K562 (cell line): ENCODE results near the gene SERPINB12. TPM values are rescaled to one million over a fixed set of nuclear protein-coding genes. Genes with fewer than 3 reads are reported as not detected.
A peak's percentile ranks its signal among the peaks of the same experiment; 100 is the strongest.

Experiments used
- ATAC-seq: fragments of 200-7000 bp; cut with Tn5 transposase; 3 replicates; pipeline ENCODE4 v1.9.1; 2020; ENCODE audit warnings: moderate library complexity
- BruUV-seq: library from RNA; stranded (reverse); fragments of 400-500 nt; replicated peaks from 2 replicates; lab custom pipeline; 2021; lab: Mats Ljungman, UMichigan
- CTCF ChIA-PET: fragments of 300-600 bp; formaldehyde crosslinking; extraction: SDS; loops from one replicate; lab custom pipeline; 2021; ENCODE audit warnings: low intra/inter-chr PET ratio; lab: Yijun Ruan, JAX
- POLR2A ChIA-PET: fragments of 300-600, 350-650 bp; sonication (Branson Sonifier 250); formaldehyde crosslinking; extraction: SDS; loops from one replicate; lab custom pipeline; 2021; ENCODE audit warnings: antibody characterized with exemption, inconsistent platforms; lab: Yijun Ruan, JAX
- DNase-seq, 4 experiments: peaks; one replicate each; pipeline versions ENCODE4 v3.0.0 to v3.0.0-alpha.2; 2011 to 2018; ENCODE audit warnings: low spot score in 3 of 4, mixed read lengths in 3 of 4; ENCODE audit errors: extremely low read depth in 1 of 4
- FAIRE-seq: peaks from 2 replicates; lab custom pipeline; 2011; peaks lifted over from hg19 to GRCh38; lab: Jason Lieb, UNC
- H2AFZ ChIP-seq: 2 replicates; pipeline ENCODE4 v1.6.0; 2011; ENCODE audit warnings: low read depth, low read length, control low read depth, inconsistent platforms
- H3K27ac ChIP-seq: fragments of 200-600 bp; 3 replicates; pipeline ENCODE4 v1.8.0; 2011; ENCODE audit warnings: low read depth, mild to moderate bottlenecking, control low read depth, inconsistent platforms, low read length, moderate library complexity, mixed read lengths; ENCODE audit errors: extremely low read depth
- H3K27me3 ChIP-seq, 2 experiments: fragments of 300-600 bp in 1 of 2; 2 replicates in 1 of 2; 3 replicates in 1 of 2; pipeline versions ENCODE4 v1.6.0 to v1.8.0; 2011; ENCODE audit warnings: inconsistent platforms in 2 of 2, low read length in 2 of 2, mild to moderate bottlenecking in 1 of 2, mixed read lengths in 1 of 2, moderate library complexity in 1 of 2; ENCODE audit not compliant: control insufficient read depth in 2 of 2, insufficient read depth in 2 of 2
- H3K36me3 ChIP-seq: fragments of 300-600 bp; 3 replicates; pipeline ENCODE4 v1.8.0; 2011; ENCODE audit warnings: mild to moderate bottlenecking, low read length, inconsistent platforms; ENCODE audit not compliant: control insufficient read depth, insufficient read depth
- H3K4me1 ChIP-seq, 2 experiments: fragments of 200-600 bp in 1 of 2; replicated peaks in 1 of 2; 2 replicates in 1 of 2; 3 replicates in 1 of 2; pipeline versions ENCODE4 v1.5.1 to v1.8.0; 2011; ENCODE audit warnings: inconsistent platforms in 2 of 2, low read length in 2 of 2, mild to moderate bottlenecking in 1 of 2, mixed read lengths in 1 of 2, moderate library complexity in 1 of 2; ENCODE audit not compliant: control insufficient read depth in 2 of 2, insufficient read depth in 2 of 2
- H3K4me2 ChIP-seq: 2 replicates; pipeline ENCODE4 v1.6.1; 2011; ENCODE audit warnings: low read length, control low read depth, inconsistent platforms, mixed read lengths; ENCODE audit not compliant: insufficient read depth
- H3K4me3 ChIP-seq: fragments of 200-600 bp; sonication (generic), shearing (Covaris generic); 2 replicates; pipeline ENCODE4 v1.5.1; 2016; ENCODE audit warnings: control low read depth, inconsistent platforms
- H3K79me2 ChIP-seq: fragments of 200-600 bp; 3 replicates; pipeline ENCODE4 v1.8.0; 2011; ENCODE audit warnings: low read length, inconsistent platforms; ENCODE audit not compliant: control insufficient read depth, insufficient read depth
- H3K9ac ChIP-seq, 2 experiments: 2 replicates each; pipeline versions ENCODE4 v1.6.0 to v1.6.1; 2011; ENCODE audit warnings: low read depth in 2 of 2, low read length in 2 of 2, control low read depth in 1 of 2, inconsistent platforms in 1 of 2, mild to moderate bottlenecking in 1 of 2, mixed read lengths in 1 of 2; ENCODE audit not compliant: insufficient read depth in 1 of 2
- H3K9me1 ChIP-seq: one replicate; pipeline ENCODE4 v1.6.0; 2011; ENCODE audit warnings: inconsistent platforms, mild to moderate bottlenecking, low read length, moderate library complexity; ENCODE audit not compliant: control insufficient read depth, insufficient read depth
- H3K9me3 ChIP-seq: replicated peaks from 2 replicates; pipeline ENCODE4 v1.5.1; 2011; ENCODE audit warnings: low read depth, low read length, inconsistent platforms; ENCODE audit not compliant: control insufficient read depth, insufficient read depth
- H4K20me1 ChIP-seq: replicated peaks from 2 replicates; pipeline ENCODE4 v1.6.1; 2011; ENCODE audit warnings: low read length, inconsistent platforms, mixed read lengths; ENCODE audit not compliant: control insufficient read depth, insufficient read depth
- FOXP4 ChIP-seq: sonication (generic); formaldehyde crosslinking; IDR thresholded peaks from 2 replicates; pipeline ENCODE4 v1.8.0; 2022; ENCODE audit warnings: mild to moderate bottlenecking, missing genetic modification reagents, borderline replicate concordance
- MEIS2 ChIP-seq: fragments of 450-650 bp; IDR thresholded peaks from 2 replicates; pipeline ENCODE4 v1.6.1; 2014; ENCODE audit warnings: mild to moderate bottlenecking; ENCODE audit not compliant: partially characterized antibody
- whole genome bisulfite sequencing: fragments of 100-300 bp; shearing (Covaris generic); methylation state at CpG from one replicate; pipeline ENCODE4 v1.1.6; 2016; ENCODE audit warnings: low coverage, mixed read lengths; ENCODE audit not compliant: insufficient coverage; ENCODE audit errors: missing lambda C conversion rate; 5-methylcytosine and 5-hydroxymethylcytosine counted together
- in situ Hi-C: fragments of 300-500 bp; cut with MboI; formaldehyde crosslinking; loops from 4 replicates; pipeline ENCODE4 v1.15.0; 2018; ENCODE audit warnings: inconsistent platforms, mixed read lengths
- intact Hi-C: fragments of 100-400 bp; cut with micrococcal nuclease; formaldehyde crosslinking; loops from 2 replicates; pipeline ENCODE4 v1.14.2; 2022
- polyA plus RNA-seq, 8 experiments: library from polyadenylated mRNA; depleted of rRNA in 4 of 8; stranded (reverse) in 5 of 8; unstranded in 3 of 8; fragments of >200 nt; fragmentation: Nextera tagmentation in 2 of 8; fragmentation: Illumina TruSeq in 1 of 8; extraction: Ambion mirVana in 2 of 8; extraction: Trizol in 1 of 8; gene quantifications; 2 replicates each; pipeline versions ENCODE4 v1.2.1 to v1.2.3, GENCODE V29; 2011 to 2014; ENCODE audit warnings: inconsistent platforms in 1 of 8, missing spikeins in 1 of 8
- total RNA-seq, 7 experiments: library from RNA; depleted of rRNA in 6 of 7; stranded (reverse); fragments of >200 nt in 6 of 7; fragmentation: Illumina TruSeq in 2 of 7; extraction: Trizol in 2 of 7; gene quantifications; 2 replicates each; pipeline versions ENCODE4 v1.2.1 to v1.2.3, GENCODE V29; 2011 to 2021; ENCODE audit warnings: low replicate concordance in 1 of 7
- TF ChIP-seq, protein P1 (sequence below), 2 experiments: IDR thresholded peaks in 1 of 2; conservative IDR thresholded peaks in 1 of 2; 2 replicates each; pipeline ENCODE4 v1.6.1; 2016; ENCODE audit warnings: low read depth in 2 of 2, mild to moderate bottlenecking in 1 of 2, missing compliant biosample characterization in 1 of 2, missing genetic modification characterization in 1 of 2, moderate library complexity in 1 of 2

Gene SERPINB12
- total and polyA plus RNA-seq, 9 of the 15 experiments (the other 6 are each of a cell fraction or from before 2014, with no cell fraction given) = not detected

DNA sequence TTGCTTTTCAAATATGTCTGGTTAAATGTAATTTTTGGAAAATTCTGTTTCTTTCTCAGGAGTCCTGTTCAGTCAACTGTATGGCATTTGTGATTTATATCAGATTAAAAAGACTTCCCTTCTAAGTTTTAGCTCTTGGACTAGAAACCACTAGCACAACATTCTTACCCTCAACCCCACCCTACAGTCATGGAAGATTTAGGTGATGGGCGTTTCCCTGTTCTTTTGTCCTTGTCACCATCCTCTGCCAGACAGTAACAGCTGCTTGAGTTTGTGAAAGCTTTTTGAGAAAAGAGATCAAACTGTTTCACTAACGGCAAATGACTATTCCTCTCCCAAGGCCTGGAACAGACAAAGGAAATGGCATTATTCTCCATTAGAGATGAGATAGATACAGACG is 33.6 kb upstream of the SERPINB12 start:
- intact Hi-C loops = loop anchor here (5.0 kb wide), 1 partner anchor 166 kb away; no protein-coding TSS in a partner anchor
- TF ChIP-seq, protein P1, sequence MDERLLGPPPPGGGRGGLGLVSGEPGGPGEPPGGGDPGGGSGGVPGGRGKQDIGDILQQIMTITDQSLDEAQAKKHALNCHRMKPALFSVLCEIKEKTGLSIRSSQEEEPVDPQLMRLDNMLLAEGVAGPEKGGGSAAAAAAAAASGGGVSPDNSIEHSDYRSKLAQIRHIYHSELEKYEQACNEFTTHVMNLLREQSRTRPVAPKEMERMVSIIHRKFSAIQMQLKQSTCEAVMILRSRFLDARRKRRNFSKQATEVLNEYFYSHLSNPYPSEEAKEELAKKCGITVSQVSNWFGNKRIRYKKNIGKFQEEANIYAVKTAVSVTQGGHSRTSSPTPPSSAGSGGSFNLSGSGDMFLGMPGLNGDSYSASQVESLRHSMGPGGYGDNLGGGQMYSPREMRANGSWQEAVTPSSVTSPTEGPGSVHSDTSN (CRISPR knock-in tag; IDR thresholded peaks at IDR 0.05; ENCODE audit: low read depth) = no peak
- TF ChIP-seq, protein P1 (tag; conservative IDR thresholded peaks at IDR 0.05; ENCODE audit: low read depth) = peak; percentile 59; the same call in 1 of the 2 replicates
- peak; percentile 40 for TF ChIP-seq MEIS2
- no peak for TF ChIP-seq FOXP4 (CRISPR knock-in tag)
- Histone ChIP-seq H3K9ac (no peak overlapping the region), H4K20me1 (no peaks in the 10 kb centered on the region; the same call in 1 of the 2 replicates), H2AFZ (no peak overlapping the region), H3K4me3 (no peak overlapping the region), H3K27ac (no peak overlapping the region), H3K36me3 (no peaks in the 10 kb centered on the region), H3K79me2 (no peaks in the 10 kb centered on the region), H3K4me1 (no peaks in the 10 kb centered on the region), H3K4me2 (no peak overlapping the region), H3K27me3 (no peaks in the 10 kb centered on the region), H3K9me1 (no peaks in the 10 kb centered on the region), H3K9me3 (no peaks in the 10 kb centered on the region)
- no TSS peak for BruUV-seq
- FAIRE-seq (no peak), DNase-seq (no peak), ATAC-seq (no peak)
- CTCF ChIA-PET = no interaction called here
- in situ Hi-C loops = loop anchor here (25.0 kb wide), 1 partner anchor 479 kb away; no protein-coding TSS in a partner anchor
- 0% methylated on average over 2 of the region's 3 CpGs for WGBS
- POLR2A ChIA-PET = no interaction called here
